Measurements from ENCODE around the gene TMEM82. TPM values are rescaled to one million over a fixed set of nuclear protein-coding genes. Genes with fewer than 3 reads are reported as not detected.

Gene TMEM82
- total and polyA plus RNA-seq, 2 experiments from 2014 or later = 0.42 TPM; not detected in 1

DNA sequence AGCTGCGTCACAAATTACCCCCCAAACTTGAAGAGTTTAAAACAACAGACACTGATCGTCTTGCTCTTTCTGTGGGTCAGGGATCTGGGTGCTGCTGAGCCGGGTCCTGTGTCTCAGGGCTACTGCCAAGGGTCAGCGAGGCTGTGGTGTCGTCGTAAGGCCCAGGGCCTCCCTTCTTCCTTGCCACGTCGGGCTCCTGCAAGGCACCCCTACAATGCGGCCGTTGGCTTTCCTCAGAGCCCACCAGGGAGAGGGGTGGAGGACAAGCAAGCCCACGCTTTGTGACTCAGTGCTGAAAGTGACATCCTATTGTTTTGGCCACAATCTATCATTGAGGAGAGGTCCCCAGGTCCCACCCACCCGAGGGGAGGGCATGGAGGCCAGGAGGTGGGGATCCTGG, 8.6 kb downstream of the TMEM82 start:
- H3K27me3 Mint-ChIP-seq (ENCODE audit: insufficient read depth, low read depth, poor library complexity) = peaks cover 10% of the 10 kb centered on the region
- no peak for ATAC-seq
- Histone ChIP-seq H3K79me2 (replicated peaks; ENCODE audit: insufficient read depth) (no peaks in the 10 kb centered on the region), H3K4me2 (no peak overlapping the region), H3K27ac (ENCODE audit: low read depth) (no peak overlapping the region), H2AFZ (no peak overlapping the region), H3K4me3 (no peak overlapping the region), H4K20me1 (replicated peaks; ENCODE audit: insufficient read depth) (no peaks in the 10 kb centered on the region), H3K36me3 (ENCODE audit: insufficient read depth) (no peaks in the 10 kb centered on the region), H3K4me1 (ENCODE audit: insufficient read depth) (peaks cover 6% of the 10 kb centered on the region; the same call in 1 of the 2 replicates), H3F3A (replicated peaks; ENCODE audit: low read depth) (peaks cover 8% of the 10 kb centered on the region), H3K9me2 (ENCODE audit: insufficient read depth) (no peaks in the 10 kb centered on the region), H3K27me3 (ENCODE audit: insufficient read depth) (no peaks in the 10 kb centered on the region)
- no peak overlapping the region for H3K27ac Mint-ChIP-seq
- no peaks in the 10 kb centered on the region for H3K9me3 Mint-ChIP-seq
- DNase-seq (ENCODE audit: low spot score) = no peak
- no peak overlapping the region for H3K4me3 Mint-ChIP-seq
- H3K4me1 Mint-ChIP-seq = peaks cover 11% of the 10 kb centered on the region
- no peaks in the 10 kb centered on the region for H3K36me3 Mint-ChIP-seq (ENCODE audit: low read depth)
- TF ChIP-seq CREB1 (CRISPR knock-in tag; IDR thresholded peaks at IDR 0.05; ENCODE audit: low read depth) (no peak), POLR2AphosphoS5 (IDR thresholded peaks at IDR 0.05; ENCODE audit: low read depth) (no peak), STAT1 (IDR thresholded peaks at IDR 0.05; ENCODE audit: unreplicated experiment) (no peak), ZNF114 (CRISPR knock-in tag; IDR thresholded peaks at IDR 0.05) (no peak), NANOG (IDR thresholded peaks at IDR 0.05; ENCODE audit: borderline replicate concordance) (no peak), ZNF331 (CRISPR knock-in tag; IDR thresholded peaks at IDR 0.05; ENCODE audit: low read depth) (no peak), JUNB (IDR thresholded peaks at IDR 0.05; ENCODE audit: unreplicated experiment) (no peak), EZH2 (IDR thresholded peaks at IDR 0.05; ENCODE audit: low read depth, unreplicated experiment) (no peak), EZH2phosphoT487 (IDR thresholded peaks at IDR 0.05; ENCODE audit: unreplicated experiment) (no peak)
- TF ChIP-seq, protein P1, sequence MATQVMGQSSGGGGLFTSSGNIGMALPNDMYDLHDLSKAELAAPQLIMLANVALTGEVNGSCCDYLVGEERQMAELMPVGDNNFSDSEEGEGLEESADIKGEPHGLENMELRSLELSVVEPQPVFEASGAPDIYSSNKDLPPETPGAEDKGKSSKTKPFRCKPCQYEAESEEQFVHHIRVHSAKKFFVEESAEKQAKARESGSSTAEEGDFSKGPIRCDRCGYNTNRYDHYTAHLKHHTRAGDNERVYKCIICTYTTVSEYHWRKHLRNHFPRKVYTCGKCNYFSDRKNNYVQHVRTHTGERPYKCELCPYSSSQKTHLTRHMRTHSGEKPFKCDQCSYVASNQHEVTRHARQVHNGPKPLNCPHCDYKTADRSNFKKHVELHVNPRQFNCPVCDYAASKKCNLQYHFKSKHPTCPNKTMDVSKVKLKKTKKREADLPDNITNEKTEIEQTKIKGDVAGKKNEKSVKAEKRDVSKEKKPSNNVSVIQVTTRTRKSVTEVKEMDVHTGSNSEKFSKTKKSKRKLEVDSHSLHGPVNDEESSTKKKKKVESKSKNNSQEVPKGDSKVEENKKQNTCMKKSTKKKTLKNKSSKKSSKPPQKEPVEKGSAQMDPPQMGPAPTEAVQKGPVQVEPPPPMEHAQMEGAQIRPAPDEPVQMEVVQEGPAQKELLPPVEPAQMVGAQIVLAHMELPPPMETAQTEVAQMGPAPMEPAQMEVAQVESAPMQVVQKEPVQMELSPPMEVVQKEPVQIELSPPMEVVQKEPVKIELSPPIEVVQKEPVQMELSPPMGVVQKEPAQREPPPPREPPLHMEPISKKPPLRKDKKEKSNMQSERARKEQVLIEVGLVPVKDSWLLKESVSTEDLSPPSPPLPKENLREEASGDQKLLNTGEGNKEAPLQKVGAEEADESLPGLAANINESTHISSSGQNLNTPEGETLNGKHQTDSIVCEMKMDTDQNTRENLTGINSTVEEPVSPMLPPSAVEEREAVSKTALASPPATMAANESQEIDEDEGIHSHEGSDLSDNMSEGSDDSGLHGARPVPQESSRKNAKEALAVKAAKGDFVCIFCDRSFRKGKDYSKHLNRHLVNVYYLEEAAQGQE (IDR thresholded peaks at IDR 0.05; ENCODE audit: unreplicated experiment) = no peak
- TF ChIP-seq, protein P2, sequence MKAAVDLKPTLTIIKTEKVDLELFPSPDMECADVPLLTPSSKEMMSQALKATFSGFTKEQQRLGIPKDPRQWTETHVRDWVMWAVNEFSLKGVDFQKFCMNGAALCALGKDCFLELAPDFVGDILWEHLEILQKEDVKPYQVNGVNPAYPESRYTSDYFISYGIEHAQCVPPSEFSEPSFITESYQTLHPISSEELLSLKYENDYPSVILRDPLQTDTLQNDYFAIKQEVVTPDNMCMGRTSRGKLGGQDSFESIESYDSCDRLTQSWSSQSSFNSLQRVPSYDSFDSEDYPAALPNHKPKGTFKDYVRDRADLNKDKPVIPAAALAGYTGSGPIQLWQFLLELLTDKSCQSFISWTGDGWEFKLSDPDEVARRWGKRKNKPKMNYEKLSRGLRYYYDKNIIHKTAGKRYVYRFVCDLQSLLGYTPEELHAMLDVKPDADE (IDR thresholded peaks at IDR 0.05) = no peak
- TF ChIP-seq, protein P3, sequence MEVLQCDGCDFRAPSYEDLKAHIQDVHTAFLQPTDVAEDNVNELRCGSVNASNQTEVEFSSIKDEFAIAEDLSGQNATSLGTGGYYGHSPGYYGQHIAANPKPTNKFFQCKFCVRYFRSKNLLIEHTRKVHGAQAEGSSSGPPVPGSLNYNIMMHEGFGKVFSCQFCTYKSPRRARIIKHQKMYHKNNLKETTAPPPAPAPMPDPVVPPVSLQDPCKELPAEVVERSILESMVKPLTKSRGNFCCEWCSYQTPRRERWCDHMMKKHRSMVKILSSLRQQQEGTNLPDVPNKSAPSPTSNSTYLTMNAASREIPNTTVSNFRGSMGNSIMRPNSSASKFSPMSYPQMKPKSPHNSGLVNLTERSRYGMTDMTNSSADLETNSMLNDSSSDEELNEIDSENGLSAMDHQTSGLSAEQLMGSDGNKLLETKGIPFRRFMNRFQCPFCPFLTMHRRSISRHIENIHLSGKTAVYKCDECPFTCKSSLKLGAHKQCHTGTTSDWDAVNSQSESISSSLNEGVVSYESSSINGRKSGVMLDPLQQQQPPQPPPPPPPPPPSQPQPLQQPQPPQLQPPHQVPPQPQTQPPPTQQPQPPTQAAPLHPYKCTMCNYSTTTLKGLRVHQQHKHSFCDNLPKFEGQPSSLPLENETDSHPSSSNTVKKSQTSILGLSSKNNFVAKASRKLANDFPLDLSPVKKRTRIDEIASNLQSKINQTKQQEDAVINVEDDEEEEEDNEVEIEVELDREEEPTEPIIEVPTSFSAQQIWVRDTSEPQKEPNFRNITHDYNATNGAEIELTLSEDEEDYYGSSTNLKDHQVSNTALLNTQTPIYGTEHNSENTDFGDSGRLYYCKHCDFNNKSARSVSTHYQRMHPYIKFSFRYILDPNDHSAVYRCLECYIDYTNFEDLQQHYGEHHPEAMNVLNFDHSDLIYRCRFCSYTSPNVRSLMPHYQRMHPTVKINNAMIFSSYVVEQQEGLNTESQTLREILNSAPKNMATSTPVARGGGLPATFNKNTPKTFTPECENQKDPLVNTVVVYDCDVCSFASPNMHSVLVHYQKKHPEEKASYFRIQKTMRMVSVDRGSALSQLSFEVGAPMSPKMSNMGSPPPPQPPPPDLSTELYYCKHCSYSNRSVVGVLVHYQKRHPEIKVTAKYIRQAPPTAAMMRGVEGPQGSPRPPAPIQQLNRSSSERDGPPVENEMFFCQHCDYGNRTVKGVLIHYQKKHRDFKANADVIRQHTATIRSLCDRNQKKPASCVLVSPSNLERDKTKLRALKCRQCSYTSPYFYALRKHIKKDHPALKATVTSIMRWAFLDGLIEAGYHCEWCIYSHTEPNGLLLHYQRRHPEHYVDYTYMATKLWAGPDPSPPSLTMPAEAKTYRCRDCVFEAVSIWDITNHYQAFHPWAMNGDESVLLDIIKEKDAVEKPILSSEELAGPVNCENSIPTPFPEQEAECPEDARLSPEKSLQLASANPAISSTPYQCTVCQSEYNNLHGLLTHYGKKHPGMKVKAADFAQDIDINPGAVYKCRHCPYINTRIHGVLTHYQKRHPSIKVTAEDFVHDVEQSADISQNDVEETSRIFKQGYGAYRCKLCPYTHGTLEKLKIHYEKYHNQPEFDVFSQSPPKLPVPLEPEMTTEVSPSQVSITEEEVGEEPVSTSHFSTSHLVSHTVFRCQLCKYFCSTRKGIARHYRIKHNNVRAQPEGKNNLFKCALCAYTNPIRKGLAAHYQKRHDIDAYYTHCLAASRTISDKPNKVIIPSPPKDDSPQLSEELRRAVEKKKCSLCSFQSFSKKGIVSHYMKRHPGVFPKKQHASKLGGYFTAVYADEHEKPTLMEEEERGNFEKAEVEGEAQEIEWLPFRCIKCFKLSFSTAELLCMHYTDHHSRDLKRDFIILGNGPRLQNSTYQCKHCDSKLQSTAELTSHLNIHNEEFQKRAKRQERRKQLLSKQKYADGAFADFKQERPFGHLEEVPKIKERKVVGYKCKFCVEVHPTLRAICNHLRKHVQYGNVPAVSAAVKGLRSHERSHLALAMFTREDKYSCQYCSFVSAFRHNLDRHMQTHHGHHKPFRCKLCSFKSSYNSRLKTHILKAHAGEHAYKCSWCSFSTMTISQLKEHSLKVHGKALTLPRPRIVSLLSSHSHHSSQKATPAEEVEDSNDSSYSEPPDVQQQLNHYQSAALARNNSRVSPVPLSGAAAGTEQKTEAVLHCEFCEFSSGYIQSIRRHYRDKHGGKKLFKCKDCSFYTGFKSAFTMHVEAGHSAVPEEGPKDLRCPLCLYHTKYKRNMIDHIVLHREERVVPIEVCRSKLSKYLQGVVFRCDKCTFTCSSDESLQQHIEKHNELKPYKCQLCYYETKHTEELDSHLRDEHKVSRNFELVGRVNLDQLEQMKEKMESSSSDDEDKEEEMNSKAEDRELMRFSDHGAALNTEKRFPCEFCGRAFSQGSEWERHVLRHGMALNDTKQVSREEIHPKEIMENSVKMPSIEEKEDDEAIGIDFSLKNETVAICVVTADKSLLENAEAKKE (CRISPR knock-in tag; IDR thresholded peaks at IDR 0.05) = no peak
- TF ChIP-seq, protein P4, sequence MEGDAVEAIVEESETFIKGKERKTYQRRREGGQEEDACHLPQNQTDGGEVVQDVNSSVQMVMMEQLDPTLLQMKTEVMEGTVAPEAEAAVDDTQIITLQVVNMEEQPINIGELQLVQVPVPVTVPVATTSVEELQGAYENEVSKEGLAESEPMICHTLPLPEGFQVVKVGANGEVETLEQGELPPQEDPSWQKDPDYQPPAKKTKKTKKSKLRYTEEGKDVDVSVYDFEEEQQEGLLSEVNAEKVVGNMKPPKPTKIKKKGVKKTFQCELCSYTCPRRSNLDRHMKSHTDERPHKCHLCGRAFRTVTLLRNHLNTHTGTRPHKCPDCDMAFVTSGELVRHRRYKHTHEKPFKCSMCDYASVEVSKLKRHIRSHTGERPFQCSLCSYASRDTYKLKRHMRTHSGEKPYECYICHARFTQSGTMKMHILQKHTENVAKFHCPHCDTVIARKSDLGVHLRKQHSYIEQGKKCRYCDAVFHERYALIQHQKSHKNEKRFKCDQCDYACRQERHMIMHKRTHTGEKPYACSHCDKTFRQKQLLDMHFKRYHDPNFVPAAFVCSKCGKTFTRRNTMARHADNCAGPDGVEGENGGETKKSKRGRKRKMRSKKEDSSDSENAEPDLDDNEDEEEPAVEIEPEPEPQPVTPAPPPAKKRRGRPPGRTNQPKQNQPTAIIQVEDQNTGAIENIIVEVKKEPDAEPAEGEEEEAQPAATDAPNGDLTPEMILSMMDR (conservative IDR thresholded peaks at IDR 0.05; ENCODE audit: low read depth in 2 of 2) = no peak

All from GM23338 (cell line).